Hematopoietic multipotent progenitor cell treated with erythropoietin and hydrocortisone succinate and interleukin-3 and kit ligand, for 8 days (in vitro differentiated cells): ENCODE data around the gene FRRS1L.
"Not testable (repeated sequence)": the region's sequence is repeated elsewhere in the genome, so short reads cannot be mapped to it uniquely, and the experiment has no call there.

Experiments used
- DNase-seq: peaks from one replicate; pipeline ENCODE4 v3.0.0-alpha.2; 2015

The FRRS1L gene

DNA sequence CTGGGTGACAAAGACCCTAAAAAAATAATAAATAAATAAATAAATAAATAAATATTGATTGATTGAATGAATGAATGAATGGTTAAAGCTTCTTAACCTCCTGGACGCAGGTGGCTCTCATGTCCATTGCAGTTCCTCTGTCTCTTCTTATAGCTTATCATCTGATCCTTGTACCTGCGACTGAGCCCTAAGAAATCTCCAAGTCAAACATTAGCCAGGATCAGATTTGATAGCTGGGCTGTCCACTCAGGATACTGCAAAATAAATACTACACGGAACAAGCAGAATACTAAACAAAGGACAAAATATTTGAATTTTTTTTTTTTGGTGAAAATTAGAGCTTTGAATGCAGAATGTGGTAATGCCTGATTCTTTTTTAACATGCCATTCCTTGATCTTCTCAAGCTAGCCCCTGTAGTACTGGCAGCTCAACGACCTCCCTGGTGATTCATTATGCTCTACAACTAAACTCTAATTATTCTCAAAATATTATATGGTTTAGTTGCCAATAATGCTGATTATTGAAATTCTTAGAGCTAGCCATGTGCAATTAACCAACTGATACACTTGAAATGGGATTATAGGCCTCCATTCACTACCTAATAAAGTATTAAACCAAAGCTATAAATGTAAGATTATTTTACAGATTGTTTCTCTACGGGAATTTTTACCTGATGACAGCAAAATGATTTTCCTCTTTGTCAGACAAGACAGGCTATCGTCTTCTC lies 37.4 kb downstream of the FRRS1L start:
- DNase-seq = no peak

DNA sequence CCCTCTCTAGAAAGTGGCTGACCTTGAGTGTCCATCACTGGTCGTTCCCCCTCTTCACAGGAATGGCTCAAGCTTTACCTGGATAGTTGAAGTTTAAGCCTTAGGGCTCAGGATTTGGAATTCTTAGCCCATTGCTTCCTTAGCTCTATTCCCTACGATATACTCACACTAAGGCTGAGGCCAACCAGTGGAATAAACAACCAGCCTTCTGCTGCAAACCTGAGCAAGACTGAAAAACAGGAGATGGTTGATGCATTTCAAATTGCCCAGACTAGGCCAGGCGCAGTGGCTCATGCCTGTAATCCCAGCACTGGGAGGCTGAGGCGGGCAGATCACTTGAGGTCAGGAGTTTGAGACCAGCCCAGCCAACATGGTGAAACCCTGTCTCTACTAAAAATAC lies 40.4 kb downstream of the FRRS1L start:
- not testable (repeated sequence) for DNase-seq

DNA sequence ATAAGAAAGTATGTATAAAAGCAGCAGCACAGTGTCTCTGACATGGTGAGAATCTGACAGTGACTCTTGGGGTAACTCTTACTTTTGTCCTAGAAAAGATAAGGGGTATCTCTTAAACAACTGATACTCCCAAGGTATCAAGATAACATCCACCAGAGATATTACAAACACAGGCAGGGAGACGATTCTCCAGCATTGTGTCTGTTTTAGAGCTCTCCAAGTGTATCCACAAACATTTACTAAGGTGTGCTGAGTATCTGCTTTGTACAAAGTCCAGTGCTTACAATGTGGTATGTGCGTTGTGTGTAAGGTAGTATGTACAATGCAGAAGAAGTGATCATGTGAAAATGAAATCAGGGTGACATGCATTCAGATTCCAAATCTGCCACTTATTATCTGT lies 42.9 kb downstream of the FRRS1L start:
- DNase-seq = no peak

DNA sequence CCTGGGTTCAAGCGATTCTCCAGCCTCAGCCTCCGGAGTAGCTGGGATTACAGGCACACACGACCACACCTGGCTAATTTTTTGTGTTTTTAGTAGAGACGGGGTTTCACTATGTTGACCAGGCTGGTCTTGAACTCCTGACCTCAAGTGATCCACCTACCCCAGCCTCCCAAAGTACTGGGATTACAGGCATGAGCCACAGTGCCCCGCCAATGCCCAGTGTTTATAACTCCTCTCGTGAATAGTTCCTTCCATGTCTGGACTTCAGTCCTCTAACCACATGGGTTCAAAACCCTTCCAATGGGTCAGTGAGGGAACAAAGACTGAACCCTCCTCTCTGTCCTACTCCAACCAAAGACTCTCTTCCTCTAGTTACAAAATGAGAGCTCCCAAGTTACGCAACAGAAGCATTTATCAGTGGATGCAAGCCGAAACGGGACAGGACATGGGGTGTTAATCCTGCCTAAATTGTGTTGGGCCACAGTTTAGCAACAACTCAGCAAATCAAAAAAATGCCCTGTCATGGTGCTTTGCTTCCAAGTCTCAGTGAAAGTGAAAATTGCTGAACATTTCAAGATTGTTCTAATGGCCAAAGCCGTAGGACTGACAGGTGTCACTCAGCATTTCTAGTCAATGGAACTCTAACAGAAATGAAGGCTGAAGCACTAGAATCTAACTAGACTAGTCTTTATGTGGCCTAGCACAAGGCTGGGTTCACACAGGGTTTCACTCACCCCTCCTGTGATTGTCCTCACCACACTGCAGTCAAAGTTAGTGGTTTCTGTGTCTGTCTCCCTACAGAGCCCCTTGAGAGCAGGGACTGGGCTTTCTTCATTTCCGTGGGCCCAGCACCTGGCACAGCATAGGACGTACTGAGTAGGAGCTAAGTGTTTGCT lies 44.1 kb downstream of the FRRS1L start:
- DNase-seq = peak; percentile 78

DNA sequence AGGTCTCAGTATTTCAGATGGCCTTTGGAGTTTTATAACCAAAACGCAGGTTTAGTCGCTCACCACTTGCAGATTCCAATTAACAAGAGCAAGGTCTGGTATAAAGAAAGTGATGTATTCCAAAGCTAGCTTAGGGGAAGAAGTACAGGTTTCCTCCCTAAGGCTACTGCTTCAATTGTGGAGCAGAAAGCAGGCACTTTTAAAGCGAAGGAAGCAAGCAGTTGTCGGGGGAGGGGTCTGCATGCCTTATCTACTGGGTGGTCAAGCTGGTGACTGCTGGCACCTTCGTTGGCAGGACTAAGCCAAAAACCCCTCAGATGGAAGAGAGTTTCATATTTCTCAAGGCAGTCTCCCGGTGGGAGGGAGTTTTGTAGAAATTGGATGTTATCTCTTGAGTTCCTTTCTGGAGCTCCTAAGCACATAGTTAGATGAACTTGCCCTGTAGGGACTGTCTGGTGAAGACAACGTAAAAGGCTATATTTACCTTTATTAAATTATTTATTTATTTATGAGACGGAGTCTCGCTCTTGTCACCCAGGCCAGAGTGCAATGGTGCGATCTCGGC lies 45.7 kb downstream of the FRRS1L start:
- peak; percentile 40 for DNase-seq

DNA sequence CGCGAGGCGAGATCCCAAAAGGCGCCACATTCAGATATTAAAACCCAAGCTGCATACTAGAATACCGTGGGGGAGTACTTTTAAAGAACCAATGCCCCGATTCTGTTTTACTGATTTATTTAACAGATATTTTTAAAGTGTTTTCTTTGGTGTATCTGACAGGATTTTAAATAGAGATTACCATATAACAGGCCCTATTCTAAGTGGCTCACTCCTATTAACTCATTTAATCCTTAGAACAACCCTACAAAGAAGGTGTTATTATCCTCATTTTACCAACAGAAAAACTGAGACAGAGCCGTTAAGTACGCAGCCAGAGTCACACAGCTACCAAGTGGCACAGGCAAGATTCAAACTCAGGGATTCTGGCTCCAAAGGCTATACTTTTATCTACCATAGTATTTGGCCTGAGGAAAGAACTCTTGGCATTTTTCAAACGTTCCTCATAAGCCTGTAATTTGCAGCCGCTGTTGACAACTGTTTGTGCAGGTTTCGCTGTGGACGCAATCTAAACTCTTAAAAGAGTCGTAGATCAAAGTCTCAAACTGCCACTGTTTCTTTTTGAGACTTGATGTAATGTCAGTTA lies 46.8 kb downstream of the FRRS1L start:
- DNase-seq = no peak

DNA sequence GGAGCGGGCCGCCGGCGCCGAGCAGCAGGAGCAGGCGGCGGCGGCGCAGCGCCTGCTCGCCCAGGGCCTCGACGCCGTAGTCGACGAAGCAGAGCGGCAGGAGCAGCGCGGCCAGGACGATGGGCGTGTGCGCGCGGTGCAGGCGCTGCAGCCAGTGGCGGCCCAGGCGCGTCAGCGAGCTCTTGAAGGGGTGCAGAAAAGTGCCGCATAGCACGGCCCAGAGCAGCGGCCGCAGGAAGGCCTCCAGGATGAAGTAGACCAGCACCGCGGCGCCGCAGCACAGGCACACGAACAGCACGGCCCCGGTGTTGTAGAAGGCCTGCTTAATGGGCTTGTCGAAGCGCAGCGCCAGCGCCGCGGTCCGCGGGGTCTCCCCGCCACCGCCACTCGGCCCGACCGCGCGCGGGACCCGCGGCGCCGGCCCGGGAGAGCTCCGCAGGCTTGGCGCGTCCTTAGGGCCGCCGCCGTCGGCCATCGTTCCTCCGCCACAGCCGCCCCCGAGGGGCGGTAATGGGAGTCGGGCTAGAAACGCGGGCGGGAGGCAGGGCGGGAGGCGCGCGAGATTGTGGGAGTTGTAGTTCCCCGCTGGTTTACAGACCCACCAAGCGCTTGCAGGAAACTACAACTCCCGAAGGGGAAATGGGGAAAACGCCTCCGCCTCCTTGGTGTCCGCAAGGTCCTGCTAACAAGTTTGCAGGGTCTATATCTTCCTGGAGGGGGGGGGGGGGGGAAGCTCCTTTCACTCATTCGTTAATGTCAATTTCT lies 47.4 kb downstream of the FRRS1L start, which contains the start of gene TMEM245:
TSS of gene TMEM245 (minus strand) at position 509 of the 765 bp plus-strand sequence. CDS start at position 475, 34 bp downstream.
- peak; percentile 99 for DNase-seq

DNA sequence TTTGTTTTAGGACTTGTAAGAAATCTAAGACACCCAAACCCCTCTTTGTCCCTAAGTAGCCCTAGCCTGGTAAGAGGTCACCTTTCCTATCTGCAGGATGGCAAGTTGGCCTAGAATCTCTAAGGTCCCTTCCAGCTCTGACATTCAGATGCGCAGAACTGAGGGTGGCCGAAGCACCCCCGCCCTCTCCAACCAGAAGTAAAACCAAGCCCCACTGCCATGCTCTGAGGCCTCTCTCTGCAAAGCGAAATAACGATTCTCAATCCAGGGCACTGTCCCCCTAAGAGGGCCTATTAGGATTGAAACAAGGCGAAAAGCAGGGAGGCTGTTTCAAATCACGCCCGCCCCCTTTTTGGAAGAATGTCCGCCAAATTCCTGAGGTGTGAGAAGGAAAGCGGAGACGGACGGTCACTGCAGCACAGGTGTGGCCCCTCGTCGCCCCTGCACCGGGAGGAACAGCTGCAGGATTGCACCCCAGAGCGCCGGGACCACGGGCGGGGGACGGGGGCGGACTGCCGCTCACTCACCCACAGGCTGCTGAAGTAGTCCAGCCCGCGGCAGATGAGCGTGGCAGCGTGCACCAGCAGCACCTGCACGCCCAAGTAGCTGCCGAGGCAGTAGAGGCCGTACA lies 48.1 kb downstream of the FRRS1L start:
- DNase-seq = no peak

DNA sequence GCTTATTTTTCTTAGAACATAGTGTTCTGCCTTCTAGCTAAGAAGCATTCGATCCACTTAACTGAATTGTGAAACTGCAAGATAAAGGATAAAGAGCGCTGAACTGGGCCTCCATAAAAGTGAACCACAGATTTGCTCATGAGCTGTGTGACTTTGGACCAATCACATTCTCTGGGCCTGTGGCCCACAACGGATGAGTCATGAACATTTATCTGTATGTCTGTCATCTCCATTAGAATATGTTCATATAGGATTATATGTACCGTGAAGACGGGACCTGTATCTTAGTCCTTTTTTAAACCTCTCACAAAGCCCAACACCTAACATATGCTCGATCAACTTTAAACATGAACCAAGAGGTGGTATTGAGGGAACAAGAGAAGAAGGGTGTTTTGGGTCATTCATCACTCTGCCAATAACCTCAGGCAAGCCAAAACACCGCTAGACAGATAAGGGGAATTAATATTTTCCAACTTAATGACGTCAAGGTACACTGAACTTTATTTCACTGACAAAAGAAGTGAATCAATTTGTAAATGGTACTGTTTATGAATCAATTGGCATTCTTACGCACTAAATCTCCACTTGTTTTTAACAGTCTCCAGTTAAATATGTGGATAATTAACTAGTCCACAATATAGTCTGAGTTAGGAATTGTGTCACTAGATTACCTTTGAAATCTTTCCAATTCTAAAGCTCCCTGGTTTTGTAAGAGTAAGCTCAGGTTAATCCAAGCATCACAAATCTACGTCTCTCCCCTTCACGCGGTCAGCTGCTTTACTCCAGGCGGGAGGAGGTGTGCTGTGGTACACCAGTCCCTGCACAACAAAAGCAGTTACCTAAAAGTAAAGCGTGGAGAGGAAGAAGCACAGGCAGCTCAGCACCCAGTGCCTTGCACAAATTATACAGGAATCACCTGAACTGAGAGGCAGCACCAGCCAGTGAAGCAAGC lies 48.9 kb downstream of the FRRS1L start:
- peak; percentile 96 for DNase-seq

DNA sequence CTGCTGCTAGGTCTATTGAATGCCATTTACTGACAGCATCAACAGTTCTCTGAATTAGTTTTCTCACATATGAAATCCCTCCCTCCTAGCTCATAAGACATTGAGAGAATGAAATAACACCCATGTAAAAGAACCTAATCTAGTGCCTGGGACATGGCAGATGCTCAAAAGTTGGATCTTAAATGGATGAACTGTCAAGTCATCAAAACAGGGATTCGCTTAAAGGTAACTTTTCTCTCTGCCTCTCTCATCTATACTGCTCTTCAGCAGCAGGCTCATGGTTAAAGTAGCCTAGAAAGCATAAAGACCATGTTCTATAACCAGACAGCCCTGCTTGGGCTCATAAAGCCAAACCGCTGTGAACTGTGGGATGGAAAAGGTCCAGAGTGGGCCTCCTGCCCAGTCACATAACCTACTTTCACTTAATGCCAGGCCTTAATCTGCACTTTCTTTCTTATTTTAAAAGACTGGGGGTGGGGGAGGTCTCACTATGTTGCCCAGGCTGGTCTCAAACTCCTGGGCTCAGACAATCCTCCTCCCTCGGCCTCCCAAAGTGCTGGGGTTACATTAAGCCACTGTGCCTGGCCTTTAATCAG lies 51.0 kb downstream of the FRRS1L start:
- no peak for DNase-seq

DNA sequence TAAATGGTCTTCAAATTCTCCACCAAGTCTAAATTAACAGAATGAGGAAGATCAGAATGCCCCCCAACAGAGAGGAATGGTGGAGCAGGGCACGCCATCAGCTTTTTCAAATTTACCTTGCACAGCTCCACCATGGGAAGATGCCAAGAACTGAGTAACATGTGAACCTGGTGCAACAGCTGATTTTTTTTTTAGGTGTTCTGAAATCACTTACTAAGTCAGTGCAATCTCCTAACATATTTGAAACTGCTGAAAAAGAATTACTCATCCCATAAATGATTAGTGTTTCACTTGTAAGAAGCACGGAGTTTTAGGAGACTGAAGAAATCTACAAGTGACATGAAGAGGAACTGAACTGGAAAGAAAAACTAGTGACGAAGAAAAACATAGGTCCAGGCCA lies 52.4 kb downstream of the FRRS1L start:
- DNase-seq = no peak

DNA sequence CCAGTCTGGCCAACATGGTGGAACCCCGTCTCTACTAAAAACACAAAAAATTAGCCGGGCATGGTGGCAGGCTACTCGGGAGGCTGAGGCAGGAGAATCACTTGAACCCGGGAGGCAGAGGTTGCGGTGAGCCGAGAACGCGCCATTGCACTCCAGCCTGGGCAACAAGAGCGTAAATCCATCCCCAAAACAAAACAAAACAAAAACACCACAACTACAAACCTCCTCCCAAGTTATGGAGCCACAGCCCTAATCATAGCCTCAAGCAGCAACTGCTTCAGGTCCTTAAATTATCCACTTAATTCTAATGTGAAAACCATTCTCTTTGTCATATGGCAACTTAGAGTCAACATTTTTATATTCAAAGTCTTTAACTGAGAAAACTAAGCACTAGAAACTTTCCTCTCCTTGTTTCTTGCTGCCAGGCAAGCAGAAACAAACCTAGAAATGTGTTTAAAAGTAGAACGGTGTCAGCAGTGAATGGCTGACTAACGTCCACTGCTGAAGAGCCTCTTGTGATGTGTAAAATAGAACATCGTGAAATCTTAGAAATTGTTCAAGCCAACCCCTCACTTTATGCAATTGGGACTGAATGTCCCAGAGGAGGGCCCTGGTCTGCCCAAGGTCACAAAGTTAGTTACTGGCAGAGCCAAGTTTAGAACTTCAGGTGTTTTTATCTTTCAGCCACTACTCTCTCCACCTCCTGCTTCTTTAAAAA lies 53.0 kb downstream of the FRRS1L start:
- DNase-seq = no peak

DNA sequence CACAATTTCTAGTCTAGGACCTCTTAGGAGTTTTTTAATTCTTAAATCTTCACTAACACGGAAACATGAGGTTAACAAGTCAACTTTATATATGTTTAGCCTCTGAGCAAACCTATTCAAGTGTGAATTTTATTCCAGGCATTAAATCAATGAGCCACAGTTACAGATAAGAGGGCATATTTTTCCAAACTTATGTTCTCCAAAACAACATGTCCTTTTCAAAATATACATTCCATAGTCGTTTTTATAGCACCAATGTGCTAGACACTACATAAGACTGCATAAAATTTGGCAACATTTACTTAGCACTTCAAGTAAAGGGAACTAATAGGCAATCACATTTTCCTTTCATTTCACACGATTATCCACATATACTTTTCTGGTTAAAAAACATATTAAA lies 53.8 kb downstream of the FRRS1L start:
- DNase-seq = no peak

DNA sequence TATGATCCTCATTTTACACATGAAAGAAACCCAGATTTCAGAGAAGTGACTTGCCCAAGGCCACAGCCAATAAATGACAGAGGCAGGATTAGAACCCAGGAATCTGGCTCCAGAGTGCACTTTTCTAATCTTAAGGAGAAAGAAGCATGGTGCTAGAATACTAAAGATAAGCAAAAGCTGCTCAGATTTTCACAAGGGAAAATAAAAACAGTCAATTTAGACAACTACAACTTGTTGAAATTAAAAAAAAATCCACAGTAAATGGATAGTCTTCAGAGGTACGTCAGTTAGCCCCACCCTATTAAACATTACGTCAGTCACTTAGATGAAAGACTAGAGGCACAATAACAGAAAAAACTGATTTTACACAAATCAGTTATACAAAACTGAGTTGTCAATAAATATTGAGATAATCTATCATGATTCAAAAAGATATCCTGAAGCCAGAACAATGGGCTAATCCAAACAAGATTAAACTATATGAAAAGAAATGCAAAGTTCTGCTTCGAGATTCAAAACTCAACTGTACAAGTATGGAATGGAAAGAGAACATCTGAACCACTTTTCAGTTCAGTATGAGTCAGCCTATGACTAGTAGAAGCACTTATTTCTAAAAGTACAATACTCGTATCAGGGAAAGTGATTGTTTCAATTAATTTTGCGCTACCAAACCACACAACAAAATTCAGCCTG lies 56.6 kb downstream of the FRRS1L start:
- DNase-seq = no peak

DNA sequence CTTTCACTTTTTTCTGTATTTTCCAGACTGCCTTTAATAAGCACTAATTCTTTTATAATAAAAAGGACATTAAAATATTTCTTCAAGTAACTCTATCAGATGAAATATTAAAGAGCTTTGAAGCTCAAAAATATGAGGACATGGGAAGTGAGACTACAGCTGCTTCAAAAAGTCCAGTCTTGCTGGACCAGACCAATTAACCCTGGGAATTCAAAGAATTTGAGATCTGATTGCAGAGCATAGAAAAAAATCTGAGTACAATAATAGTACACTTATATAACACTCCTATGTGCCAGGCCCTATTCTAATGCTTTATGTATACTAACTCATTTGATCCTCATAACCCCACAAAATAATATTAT lies 57.1 kb downstream of the FRRS1L start:
- no peak for DNase-seq

DNA sequence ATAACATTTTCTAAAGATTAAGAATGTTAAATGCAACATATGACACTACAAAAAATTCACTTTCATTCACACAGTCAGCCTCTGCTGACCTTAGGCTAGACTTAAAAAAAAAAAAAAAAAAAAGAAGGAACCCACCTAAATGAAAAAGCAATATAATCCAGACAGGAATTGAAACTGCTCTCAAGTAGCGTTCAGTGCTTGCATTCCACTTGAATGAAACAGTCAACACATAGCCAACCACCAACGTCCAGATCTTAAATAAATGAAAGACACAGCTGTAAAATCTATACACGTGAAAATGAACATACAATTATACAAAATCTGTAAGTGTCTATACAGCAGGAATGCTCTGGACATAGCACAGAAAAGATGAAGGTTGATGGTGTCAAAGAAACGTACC lies 58.7 kb downstream of the FRRS1L start:
- no peak for DNase-seq

DNA sequence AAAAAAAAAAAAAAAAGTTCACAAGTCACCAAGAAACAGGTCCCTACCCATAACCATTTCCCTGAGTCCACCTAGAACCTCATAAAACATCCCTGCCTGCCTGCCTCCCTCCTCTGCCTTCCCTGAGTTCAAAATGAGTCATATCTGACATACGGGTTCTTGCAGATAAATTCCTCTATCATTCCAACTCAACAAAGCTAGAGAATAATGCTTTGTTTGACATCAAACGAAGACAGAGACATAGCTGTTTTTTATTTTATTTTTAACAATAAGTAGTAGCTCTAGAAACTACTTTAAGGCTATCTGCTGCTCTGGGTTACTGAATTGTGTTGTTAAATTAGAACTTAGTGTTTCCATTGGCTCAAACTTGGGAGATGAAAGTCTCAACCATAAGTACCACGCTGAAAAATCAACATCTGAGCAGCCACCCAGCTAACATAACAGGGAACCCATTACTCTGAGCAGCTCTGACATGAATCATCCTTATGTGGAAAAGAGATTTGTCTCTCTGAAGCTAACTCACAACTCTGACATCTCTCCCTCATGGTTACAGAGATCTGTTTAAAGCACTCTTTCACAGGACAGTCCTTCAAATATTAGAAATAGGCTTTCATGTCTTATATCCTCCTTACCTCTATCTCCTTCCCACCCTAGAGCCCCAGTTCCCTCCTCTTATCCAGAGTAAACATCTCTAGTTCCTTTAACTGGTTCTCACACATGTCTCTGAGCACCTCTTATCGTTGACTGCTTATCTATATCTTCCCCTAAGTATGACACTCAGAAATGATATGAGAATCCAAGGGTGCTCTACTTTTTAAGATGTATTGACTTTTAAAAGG lies 59.4 kb downstream of the FRRS1L start:
- peak; percentile 69 for DNase-seq

DNA sequence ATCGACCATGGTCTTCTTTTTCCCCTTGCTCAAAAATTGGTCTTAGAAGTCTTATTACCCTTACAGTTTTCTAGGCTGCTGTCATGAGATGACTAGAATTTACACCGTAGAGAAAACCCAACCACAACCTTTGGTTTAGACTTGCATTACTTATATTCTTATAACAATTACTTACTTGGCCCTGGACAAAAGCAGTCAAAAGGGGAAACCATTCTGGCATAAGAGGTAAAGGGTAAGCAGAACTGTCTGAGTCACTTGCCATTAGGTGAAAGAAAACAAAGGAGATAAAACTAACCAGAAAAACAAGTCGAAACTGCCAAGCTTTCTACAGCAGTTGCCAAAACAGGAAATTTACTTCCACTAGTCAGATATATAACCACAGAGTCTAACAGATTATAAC lies 65.2 kb downstream of the FRRS1L start:
- peak; percentile 55 for DNase-seq
